ENCODE results near the gene PINLYP. TPM values are rescaled to one million over a fixed set of nuclear protein-coding genes. Genes with fewer than 3 reads are reported as not detected.

The PINLYP gene
- total RNA-seq = 12.6 to 14.5 TPM (median 13.8 TPM) in 3 replicates

DNA sequence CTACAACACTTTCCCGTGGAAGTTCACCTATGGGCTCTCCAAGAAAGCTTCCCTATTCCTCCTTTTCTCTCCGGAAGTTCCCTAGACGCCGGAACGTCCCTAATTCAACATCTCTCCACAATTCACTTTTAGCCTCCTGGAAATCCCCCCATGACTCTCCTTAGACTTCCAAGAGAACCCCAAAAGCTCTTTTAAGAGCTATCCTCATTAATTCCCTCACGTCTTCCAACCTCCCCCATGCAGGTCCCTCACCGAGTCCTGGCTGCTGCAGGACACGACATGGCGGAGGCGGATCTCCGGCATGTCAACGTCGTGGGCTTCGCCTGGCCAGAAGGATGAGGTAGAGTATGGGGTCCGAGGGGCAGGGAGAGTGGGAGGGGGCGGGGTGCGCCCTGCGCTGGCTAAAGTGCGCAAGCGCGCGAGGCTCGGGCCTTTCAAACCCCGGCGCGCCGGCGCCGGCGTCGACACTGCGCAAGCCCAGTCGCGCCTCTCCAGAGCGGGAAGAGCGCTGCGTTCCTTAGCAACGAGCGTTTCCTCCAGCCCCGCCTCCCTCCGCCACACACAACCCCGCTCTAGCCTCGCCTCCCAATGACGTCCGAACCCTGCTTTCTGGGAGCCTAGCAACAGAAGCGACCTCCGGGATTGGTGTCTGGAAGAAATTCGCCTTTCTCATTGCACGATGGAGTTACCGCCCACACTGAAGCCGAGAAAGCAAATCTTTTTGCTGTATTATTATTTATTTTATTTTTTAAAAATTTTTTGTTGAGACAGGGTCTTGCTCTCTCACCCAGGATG is at the start of gene PINLYP, which contains the start of gene XRCC1:
Gene PINLYP (plus strand): TSS at position 646 of the 795 bp plus-strand sequence. CDS start 1,391 bp downstream, outside the sequence.
Gene XRCC1 (minus strand): TSS at position 372 of the 795 bp plus-strand sequence. CDS start 69 bp downstream, at position 303.
- Mint-ChIP-seq H3K27me3 (ENCODE audit: low read depth) (no peaks in the 10 kb centered on the region), H3K9me3 (no peaks in the 10 kb centered on the region), H3K4me3 (peak within 1 kb of the TSS; percentile 98), H3K4me1 (peaks cover 24% of the 10 kb centered on the region), H3K36me3 (peaks cover 6% of the 10 kb centered on the region), H3K27ac (peak within 1 kb of the TSS; percentile 99)
- TF ChIP-seq CTCF (IDR thresholded peaks at IDR 0.05; ENCODE audit: unreplicated experiment) = no peak
- DNase-seq (ENCODE audit: low spot score in 2 of 2, unreplicated experiment in 2 of 2) = peak; percentile 95 to 96

DNA sequence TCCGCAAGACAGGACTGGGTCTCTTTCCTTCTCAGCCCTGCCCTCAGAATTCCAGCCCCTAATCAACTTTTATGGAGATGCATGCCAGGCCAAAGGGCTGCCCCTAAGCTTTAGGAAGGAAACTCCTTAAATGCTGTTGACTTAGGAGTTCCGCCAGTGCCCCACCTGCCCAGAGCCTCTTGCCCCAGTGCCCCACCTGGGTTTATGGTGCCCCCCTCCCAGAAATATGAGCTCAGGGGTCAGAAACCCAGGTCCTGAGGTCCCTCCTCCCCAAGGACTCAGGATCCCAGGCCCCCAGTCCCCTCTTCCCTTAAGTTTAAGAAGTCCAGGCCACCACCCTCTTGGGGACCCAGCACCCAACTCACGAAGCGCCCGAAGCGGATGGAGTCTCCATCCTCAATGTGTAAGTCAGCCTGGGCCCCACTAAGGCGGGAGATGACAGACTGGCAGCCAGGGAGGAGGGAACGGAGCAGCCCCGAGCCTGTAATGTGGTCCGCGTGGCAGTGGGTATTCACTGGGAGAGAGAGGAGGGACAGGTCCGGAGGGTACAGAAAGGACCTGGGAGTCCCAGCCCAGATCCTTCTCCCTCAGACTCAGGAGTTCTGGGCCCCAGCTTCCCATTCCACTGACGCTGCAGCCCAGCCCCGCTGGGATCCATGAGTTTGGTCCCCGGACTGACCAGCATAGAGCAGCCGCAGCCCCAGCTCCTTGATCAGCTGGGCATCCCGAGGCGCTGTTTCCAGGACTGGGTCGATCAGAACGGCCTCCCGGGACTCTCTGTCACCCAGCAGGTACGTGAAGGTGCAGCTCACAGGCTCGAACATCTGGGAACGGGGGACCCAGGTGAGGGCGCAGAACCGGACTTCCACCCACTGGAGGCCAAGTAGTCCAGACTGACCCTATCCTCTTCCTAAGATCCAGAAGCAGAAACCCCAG is 49.5 kb upstream of the PINLYP start:
- TF ChIP-seq CTCF (IDR thresholded peaks at IDR 0.05; ENCODE audit: unreplicated experiment) = no peak
- peaks cover 28% of the 10 kb centered on the region for H3K4me1 Mint-ChIP-seq
- DNase-seq (ENCODE audit: low spot score in 2 of 2, unreplicated experiment in 2 of 2) = no peak
- H3K27me3 Mint-ChIP-seq (ENCODE audit: low read depth) = no peaks in the 10 kb centered on the region
- H3K27ac Mint-ChIP-seq = peak overlapping the region; percentile 83
- peak overlapping the region; percentile 87 for H3K4me3 Mint-ChIP-seq
- no peaks in the 10 kb centered on the region for H3K36me3 Mint-ChIP-seq
- H3K9me3 Mint-ChIP-seq = no peaks in the 10 kb centered on the region

GRCh38 chr19:43526884-43527859 is 48.4 kb upstream of the PINLYP start, which contains the start of gene ETHE1:
Gene ETHE1, minus strand, starts transcription at chr19:43527201. Its CDS starts 24 bp downstream, at chr19:43527177.
- peak; percentile 31 to 53 for DNase-seq (ENCODE audit: low spot score in 2 of 2, unreplicated experiment in 2 of 2)
- Mint-ChIP-seq H3K36me3 (no peaks in the 10 kb centered on the region), H3K9me3 (no peaks in the 10 kb centered on the region), H3K4me3 (peak within 1 kb of the TSS; percentile 87), H3K27ac (peak within 1 kb of the TSS; percentile 90), H3K27me3 (ENCODE audit: low read depth) (no peaks in the 10 kb centered on the region), H3K4me1 (peaks cover 28% of the 10 kb centered on the region)
- TF ChIP-seq CTCF (IDR thresholded peaks at IDR 0.05; ENCODE audit: unreplicated experiment) = no peak

- no peak for TF ChIP-seq CTCF (IDR thresholded peaks at IDR 0.05; ENCODE audit: unreplicated experiment)
- Mint-ChIP-seq H3K4me1 (peaks cover 33% of the 10 kb centered on the region), H3K9me3 (no peaks in the 10 kb centered on the region), H3K27me3 (ENCODE audit: low read depth) (no peaks in the 10 kb centered on the region), H3K27ac (no peak overlapping the region), H3K4me3 (peak overlapping the region; percentile 38), H3K36me3 (no peaks in the 10 kb centered on the region)
- no peak for DNase-seq (ENCODE audit: low spot score in 2 of 2, unreplicated experiment in 2 of 2)
Measured at GRCh38 chr19:43527860-43528622, 47.6 kb upstream of the PINLYP start.

Measured in mesothelial cell of epicardium (in vitro differentiated cells).